Measurements from ENCODE around the gene MTIF3. TPM values are rescaled to one million over a fixed set of nuclear protein-coding genes. Genes with fewer than 3 reads are reported as not detected.

The MTIF3 gene
- total RNA-seq, 1 experiment from 2014 or later = 20.7 TPM

DNA sequence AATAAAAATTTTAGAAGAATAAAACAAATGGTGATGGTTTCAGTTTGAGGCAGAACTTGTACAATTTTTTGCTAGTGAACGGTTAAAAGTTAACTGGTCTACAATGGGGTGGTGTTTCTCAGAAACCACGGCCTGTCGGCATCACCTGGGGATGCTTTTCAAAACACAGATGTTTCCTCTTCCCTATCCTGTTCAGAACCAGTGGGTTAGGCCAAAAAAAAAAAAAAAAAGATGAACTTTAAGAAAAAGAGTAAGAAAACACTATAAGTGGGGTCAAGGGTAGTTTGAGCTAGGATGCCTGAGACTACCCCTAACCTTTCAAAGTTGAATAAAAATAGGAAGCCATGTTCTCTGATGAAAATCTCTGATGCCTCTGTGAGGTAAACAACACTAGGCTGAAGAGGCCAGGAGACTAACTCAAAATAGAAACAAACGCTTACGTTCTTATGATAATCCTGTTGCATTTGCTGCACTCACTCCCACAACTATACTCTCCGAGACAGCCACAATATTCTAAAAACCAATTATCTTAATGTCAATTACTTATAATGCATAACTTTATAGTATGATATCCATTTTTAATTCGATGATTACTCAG, 3.3 kb downstream of the MTIF3 start:
- in situ Hi-C loops (cut with HindIII; ENCODE audit: low pct_unique_long_range_greater_than_20kb, low sequenced_read_pairs) = no loop called here
- peaks cover 3% of the 10 kb centered on the region; the same call in 1 of the 2 replicates for H3K4me1 ChIP-seq (ENCODE audit: control insufficient read depth, insufficient read depth, low read length)
- DNase-seq (ENCODE audit: low read depth, low spot score) (no peak), ATAC-seq (no peak)
- TF ChIP-seq POLR2AphosphoS5 (IDR thresholded peaks at IDR 0.05; ENCODE audit: low read depth, low read length) = no peak
- TF ChIP-seq, protein P1, sequence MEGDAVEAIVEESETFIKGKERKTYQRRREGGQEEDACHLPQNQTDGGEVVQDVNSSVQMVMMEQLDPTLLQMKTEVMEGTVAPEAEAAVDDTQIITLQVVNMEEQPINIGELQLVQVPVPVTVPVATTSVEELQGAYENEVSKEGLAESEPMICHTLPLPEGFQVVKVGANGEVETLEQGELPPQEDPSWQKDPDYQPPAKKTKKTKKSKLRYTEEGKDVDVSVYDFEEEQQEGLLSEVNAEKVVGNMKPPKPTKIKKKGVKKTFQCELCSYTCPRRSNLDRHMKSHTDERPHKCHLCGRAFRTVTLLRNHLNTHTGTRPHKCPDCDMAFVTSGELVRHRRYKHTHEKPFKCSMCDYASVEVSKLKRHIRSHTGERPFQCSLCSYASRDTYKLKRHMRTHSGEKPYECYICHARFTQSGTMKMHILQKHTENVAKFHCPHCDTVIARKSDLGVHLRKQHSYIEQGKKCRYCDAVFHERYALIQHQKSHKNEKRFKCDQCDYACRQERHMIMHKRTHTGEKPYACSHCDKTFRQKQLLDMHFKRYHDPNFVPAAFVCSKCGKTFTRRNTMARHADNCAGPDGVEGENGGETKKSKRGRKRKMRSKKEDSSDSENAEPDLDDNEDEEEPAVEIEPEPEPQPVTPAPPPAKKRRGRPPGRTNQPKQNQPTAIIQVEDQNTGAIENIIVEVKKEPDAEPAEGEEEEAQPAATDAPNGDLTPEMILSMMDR (IDR thresholded peaks at IDR 0.05) = no peak
- intact Hi-C loops (cut with micrococcal nuclease; ENCODE audit: unreplicated experiment) = no loop called here
- H3K9me3 ChIP-seq (ENCODE audit: control insufficient read depth, insufficient read depth, low read depth, low read length) = no peaks in the 10 kb centered on the region
- POLR2A ChIA-PET = no interaction called here
- CTCF ChIA-PET = interaction anchor here (0.6 kb wide), 1 partner anchor 30 kb away, joined by 6 read pairs; no protein-coding TSS in a partner anchor
- BruUV-seq (replicated peaks) = TSS peak; percentile 31
- H3K27ac ChIP-seq (ENCODE audit: low read length) = no peak overlapping the region
- no peak overlapping the region for H3K4me3 ChIP-seq (ENCODE audit: low read depth in 2 of 2, low read length in 2 of 2)
- H3K27me3 ChIP-seq (ENCODE audit: control insufficient read depth, insufficient read depth, low read length) = no peaks in the 10 kb centered on the region
- no peaks in the 10 kb centered on the region; the same call in 1 of the 2 replicates for H3K36me3 ChIP-seq (ENCODE audit: control insufficient read depth, insufficient read depth, low read length)

DNA sequence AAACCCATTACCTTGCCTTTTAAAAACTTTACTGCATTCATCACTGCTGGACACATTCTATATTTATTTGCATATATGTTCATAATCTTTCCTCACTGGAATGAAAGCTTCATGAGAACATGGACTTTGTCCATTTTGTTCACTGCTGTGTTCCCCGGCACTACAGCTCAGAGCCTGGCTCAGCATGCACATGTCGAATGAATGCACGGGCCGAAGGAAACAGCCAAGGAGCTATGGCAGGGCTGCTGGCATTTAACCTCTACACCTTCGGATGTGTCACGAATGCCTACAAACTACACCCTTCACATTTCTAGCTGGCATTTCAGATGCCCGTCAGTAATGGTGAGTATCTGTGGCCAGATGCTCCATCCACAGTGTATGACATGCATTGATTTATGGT, 7.6 kb downstream of the MTIF3 start:
- ChIA-PET POLR2A (interaction anchor here (0.6 kb wide), 1 partner anchor 1985 kb away, joined by 3 read pairs; no protein-coding TSS in a partner anchor), CTCF (interaction anchor here (0.6 kb wide), 1 partner anchor 388 kb away, joined by 3 read pairs; no protein-coding TSS in a partner anchor)
- BruUV-seq (replicated peaks) = no TSS peak
- ATAC-seq (no peak), DNase-seq (ENCODE audit: low read depth, low spot score) (no peak)
- Histone ChIP-seq H3K9me3 (ENCODE audit: control insufficient read depth, insufficient read depth, low read depth, low read length) (no peaks in the 10 kb centered on the region), H3K27me3 (ENCODE audit: control insufficient read depth, insufficient read depth, low read length) (no peaks in the 10 kb centered on the region), H3K4me3 (ENCODE audit: low read depth in 2 of 2, low read length in 2 of 2) (no peak overlapping the region), H3K36me3 (ENCODE audit: control insufficient read depth, insufficient read depth, low read length) (no peaks in the 10 kb centered on the region), H3K4me1 (ENCODE audit: control insufficient read depth, insufficient read depth, low read length) (peaks cover 3% of the 10 kb centered on the region; the same call in 1 of the 2 replicates), H3K27ac (ENCODE audit: low read length) (no peak overlapping the region)
- TF ChIP-seq SIN3A (IDR thresholded peaks at IDR 0.05; ENCODE audit: borderline replicate concordance, insufficient read depth, low read depth, low read length) (no peak), TCF7L2 (IDR thresholded peaks at IDR 0.05; ENCODE audit: low read depth, low read length) (no peak), POLR2AphosphoS5 (IDR thresholded peaks at IDR 0.05; ENCODE audit: low read depth, low read length) (no peak)
- TF ChIP-seq, protein P2, sequence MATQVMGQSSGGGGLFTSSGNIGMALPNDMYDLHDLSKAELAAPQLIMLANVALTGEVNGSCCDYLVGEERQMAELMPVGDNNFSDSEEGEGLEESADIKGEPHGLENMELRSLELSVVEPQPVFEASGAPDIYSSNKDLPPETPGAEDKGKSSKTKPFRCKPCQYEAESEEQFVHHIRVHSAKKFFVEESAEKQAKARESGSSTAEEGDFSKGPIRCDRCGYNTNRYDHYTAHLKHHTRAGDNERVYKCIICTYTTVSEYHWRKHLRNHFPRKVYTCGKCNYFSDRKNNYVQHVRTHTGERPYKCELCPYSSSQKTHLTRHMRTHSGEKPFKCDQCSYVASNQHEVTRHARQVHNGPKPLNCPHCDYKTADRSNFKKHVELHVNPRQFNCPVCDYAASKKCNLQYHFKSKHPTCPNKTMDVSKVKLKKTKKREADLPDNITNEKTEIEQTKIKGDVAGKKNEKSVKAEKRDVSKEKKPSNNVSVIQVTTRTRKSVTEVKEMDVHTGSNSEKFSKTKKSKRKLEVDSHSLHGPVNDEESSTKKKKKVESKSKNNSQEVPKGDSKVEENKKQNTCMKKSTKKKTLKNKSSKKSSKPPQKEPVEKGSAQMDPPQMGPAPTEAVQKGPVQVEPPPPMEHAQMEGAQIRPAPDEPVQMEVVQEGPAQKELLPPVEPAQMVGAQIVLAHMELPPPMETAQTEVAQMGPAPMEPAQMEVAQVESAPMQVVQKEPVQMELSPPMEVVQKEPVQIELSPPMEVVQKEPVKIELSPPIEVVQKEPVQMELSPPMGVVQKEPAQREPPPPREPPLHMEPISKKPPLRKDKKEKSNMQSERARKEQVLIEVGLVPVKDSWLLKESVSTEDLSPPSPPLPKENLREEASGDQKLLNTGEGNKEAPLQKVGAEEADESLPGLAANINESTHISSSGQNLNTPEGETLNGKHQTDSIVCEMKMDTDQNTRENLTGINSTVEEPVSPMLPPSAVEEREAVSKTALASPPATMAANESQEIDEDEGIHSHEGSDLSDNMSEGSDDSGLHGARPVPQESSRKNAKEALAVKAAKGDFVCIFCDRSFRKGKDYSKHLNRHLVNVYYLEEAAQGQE (IDR thresholded peaks at IDR 0.05; ENCODE audit: insufficient read depth in 1 of 2, low read depth in 2 of 2, low read length in 1 of 2) = no peak
- TF ChIP-seq, protein P1 (IDR thresholded peaks at IDR 0.05) = no peak
- intact Hi-C loops (cut with micrococcal nuclease; ENCODE audit: unreplicated experiment) = no loop called here
- in situ Hi-C loops (cut with HindIII; ENCODE audit: low pct_unique_long_range_greater_than_20kb, low sequenced_read_pairs) = no loop called here

Measured in Panc1 (cell line).